Adrenal gland (tissue), 12 donors: ENCODE measurements around the gene ACAP3. TPM values are rescaled to one million over a fixed set of nuclear protein-coding genes. Genes with fewer than 3 reads are reported as not detected.

ENCODE experiments used
- DNase-seq, 7 donors: peaks; one replicate each; pipeline ENCODE4 v3.0.0-alpha.2; 2019 to 2020
- H3K27ac ChIP-seq, 5 donors: fragments of 200-600 bp; sonication (generic) in 4 of 5; 1 replicate in 3 of 5; 2 replicates in 2 of 5; pipeline versions ENCODE4 v1.5.1 to v1.8.0; 2016 to 2020; ENCODE audit warnings: mild to moderate bottlenecking in 1 of 5
- H3K27me3 ChIP-seq: fragments of 200-600 bp; 2 replicates; pipeline ENCODE4 v1.8.0; 2021
- H3K36me3 ChIP-seq, 2 donors: fragments of 200-600 bp; replicated peaks in 1 of 2; 1 replicate in 1 of 2; 2 replicates in 1 of 2; pipeline versions ENCODE4 v1.5.1 to v1.8.0; 2018 to 2022
- H3K4me1 ChIP-seq, 2 donors: fragments of 200-600 bp; replicated peaks in 1 of 2; 1 replicate in 1 of 2; 2 replicates in 1 of 2; pipeline versions ENCODE4 v1.5.1 to v1.8.0; 2018 to 2021
- H3K4me3 ChIP-seq, 4 donors: fragments of 200-600 bp; sonication (generic) in 3 of 4; one replicate each; pipeline ENCODE4 v1.5.1; 2016 to 2018
- H3K9me3 ChIP-seq, 3 donors: fragments of 200-600 bp; sonication (generic) in 1 of 3; replicated peaks in 1 of 3; 1 replicate in 2 of 3; 2 replicates in 1 of 3; pipeline versions ENCODE4 v1.5.1 to v1.8.0; 2016 to 2021
- POLR2A ChIP-seq, 2 donors: fragments of 450-650 bp; IDR thresholded peaks; one replicate each; pipeline ENCODE4 v1.6.1; 2017; ENCODE audit warnings: antibody characterized with exemption in 2 of 2, mild to moderate bottlenecking in 2 of 2, moderate library complexity in 1 of 2
- whole genome bisulfite sequencing, 4 donors: extraction: QIAGEN DNeasy Blood & Tissue Kit in 2 of 4; methylation state at CpG; one replicate each; pipeline versions ENCODE4 v1.1.5 to v1.1.7; 2013 to 2017; 5-methylcytosine and 5-hydroxymethylcytosine counted together
- intact Hi-C, 2 donors: fragments of 100-400 bp; cut with DNase I; formaldehyde crosslinking; loops; one replicate each; pipeline versions ENCODE4 v1.14.1 to v1.15.0; 2022 to 2023
- polyA plus RNA-seq, 3 donors: library from polyadenylated mRNA; stranded (reverse); fragments of 200-250 nt in 2 of 3; fragments of 350-450 nt in 1 of 3; fragmentation: Illumina TruSeq in 1 of 3; extraction: RNeasy Lipid Tissue Mini Kit (QIAGEN cat#74804) in 1 of 3; gene quantifications; one replicate each; pipeline ENCODE4 v1.2.3, GENCODE V29; 2013 to 2014
- total RNA-seq, 9 donors: library from RNA; depleted of rRNA in 4 of 9; stranded (reverse); fragments of >200 nt in 4 of 9; fragments of 120-200 nt in 1 of 9; fragmentation: NEBNext Ultra II Directional in 1 of 9; extraction: Animal tissue kit (Norgen Biotek cat#: 25700) in 1 of 9; gene quantifications; one replicate each; pipeline versions ENCODE4 v1.1.0 to v1.2.4, GENCODE V29; 2013 to 2023
- TF ChIP-seq, protein P1 (sequence below), 6 experiments: fragments of 450-650 bp in 4 of 6; fragments of 200-600 bp in 2 of 6; sonication (generic) in 1 of 6; IDR thresholded peaks; 1 replicate in 5 of 6; 2 replicates in 1 of 6; pipeline versions ENCODE4 v1.5.1 to v1.8.0; 2016 to 2021; ENCODE audit warnings: antibody characterized with exemption in 6 of 6, mild to moderate bottlenecking in 2 of 6, moderate library complexity in 1 of 6
- donor health status: healthy with polysubstance abuse.
- donor health status: Bipolar disorder and iron deficiency.
- donor health status: DM: yes; HTN: yes; CAD: no.
- donor health status: DM: no; HTN: no; CAD: no.
- donor health status: DM: no; HTN: no; CAD: no.
- donor health status: DM: yes; HTN: yes; CAD: no.

ACAP3 gene
- total and polyA plus RNA-seq, 12 donors: 5.0 to 385 (median 40.8) TPM

DNA sequence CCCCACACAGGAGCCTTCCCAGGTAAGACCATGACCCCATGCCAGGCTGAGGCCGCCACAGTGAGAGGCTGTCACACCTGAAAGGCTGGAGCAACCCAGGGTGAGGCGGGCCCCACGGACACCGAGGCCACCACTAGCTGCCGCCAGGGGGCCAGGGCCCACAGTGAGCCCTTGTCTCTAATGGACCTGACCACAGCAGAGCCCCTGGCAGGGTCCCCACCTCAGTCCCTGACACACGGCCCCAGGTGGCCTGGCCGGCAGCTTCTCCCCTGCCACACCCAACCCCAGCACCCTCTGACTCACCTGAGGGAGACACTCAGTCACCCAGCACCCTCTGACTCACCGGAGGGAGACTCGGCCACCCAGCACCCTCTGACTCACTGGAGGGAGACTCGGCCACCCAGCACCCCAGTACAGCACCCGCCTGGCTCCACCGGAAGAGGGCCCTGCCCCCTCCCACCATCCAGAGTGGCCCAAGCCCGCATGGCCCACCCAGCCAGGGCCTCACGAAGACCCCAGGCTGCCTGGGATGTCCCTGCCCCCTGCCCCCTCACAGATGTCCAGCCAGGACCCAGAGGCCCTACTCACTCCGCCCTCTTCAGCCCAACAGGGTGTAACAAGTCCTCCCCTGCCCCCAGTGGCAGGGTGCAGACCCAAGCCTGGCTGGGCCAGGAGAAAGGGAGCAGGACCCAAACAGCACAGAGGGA is 37.1 kb upstream of the ACAP3 start:
- intact Hi-C loops: no loop called here
- TF ChIP-seq POLR2A (IDR thresholded peaks at IDR 0.05): no peak
- TF ChIP-seq, protein P1, sequence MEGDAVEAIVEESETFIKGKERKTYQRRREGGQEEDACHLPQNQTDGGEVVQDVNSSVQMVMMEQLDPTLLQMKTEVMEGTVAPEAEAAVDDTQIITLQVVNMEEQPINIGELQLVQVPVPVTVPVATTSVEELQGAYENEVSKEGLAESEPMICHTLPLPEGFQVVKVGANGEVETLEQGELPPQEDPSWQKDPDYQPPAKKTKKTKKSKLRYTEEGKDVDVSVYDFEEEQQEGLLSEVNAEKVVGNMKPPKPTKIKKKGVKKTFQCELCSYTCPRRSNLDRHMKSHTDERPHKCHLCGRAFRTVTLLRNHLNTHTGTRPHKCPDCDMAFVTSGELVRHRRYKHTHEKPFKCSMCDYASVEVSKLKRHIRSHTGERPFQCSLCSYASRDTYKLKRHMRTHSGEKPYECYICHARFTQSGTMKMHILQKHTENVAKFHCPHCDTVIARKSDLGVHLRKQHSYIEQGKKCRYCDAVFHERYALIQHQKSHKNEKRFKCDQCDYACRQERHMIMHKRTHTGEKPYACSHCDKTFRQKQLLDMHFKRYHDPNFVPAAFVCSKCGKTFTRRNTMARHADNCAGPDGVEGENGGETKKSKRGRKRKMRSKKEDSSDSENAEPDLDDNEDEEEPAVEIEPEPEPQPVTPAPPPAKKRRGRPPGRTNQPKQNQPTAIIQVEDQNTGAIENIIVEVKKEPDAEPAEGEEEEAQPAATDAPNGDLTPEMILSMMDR (IDR thresholded peaks at IDR 0.05): peak in 5 of 6 experiments; percentile 11 to 40 (median 35)
- no peak overlapping the region for H3K4me3 ChIP-seq
- H3K27me3 ChIP-seq: no peaks in the 10 kb centered on the region
- peaks cover 0 to 6% of the 10 kb centered on the region in 2 donors for H3K36me3 ChIP-seq
- peaks cover 36 to 43% of the 10 kb centered on the region in 2 donors for H3K4me1 ChIP-seq
- WGBS, 4 donors: 40 to 68% (median 51%) methylated on average over 1 to 15 of the region's 15 CpGs
- peak overlapping the region in 2 of 5 donors; percentile 13 to 95 for H3K27ac ChIP-seq
- peak in 5 of 7 donors; percentile 56 to 71 (median 64) for DNase-seq
- no peaks in the 10 kb centered on the region for H3K9me3 ChIP-seq

DNA sequence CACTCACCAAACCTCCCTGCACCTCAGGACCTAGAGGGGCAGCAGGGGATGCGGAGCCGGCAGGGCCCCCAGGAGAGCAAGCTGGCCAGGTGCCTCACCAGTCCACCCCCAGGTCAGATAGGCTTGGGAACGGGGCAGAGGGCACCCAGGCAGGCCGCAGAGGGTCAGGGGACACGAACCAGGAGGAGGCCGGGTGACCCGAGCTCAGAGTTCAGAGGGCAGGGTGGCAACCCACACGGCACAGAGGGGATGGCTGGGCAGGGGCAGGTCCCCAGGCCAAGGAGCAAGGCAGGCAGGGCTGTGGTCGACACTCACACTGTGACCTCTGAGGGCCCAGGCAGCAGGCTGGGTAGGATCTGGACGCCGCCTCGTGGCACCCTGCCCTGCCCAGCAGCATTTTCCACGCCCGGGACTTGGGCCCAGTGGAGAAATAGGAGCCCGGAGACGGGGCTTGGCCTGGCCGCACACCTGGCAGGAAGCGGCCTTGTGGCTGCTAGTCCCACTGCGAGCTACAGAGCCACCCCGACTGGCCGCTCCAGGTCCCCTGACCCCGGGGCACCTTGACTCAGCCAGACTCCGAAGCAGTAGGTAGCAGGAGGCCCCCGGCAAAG is 36.2 kb upstream of the ACAP3 start:
- peak overlapping the region in 1 of 5 donors; percentile 95 for H3K27ac ChIP-seq

DNA sequence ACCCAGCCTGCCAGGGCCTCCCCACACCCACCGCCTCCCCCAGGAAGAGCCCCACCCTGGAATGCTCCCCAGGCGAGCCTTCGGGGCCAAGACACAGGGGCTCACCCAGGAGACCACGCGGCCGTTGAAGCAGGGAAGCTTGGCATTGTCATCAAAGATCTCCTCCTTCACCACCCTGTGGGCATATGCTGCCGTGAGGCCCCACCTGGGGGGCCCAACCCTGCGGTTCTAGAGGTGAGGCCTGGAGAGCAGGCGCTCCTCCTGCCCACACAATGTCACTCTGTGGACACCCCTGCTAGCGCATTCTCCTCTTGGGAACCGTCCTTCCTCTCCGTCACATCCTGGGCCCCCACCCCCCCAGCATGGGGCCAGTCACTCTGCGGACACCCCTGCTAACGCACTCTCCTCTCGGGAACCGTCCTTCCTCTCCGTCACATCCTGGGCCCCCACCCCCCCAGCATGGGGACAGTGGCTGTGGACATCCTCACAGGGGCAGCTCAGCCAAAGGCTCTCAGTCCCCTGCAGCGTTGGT is 34.9 kb upstream of the ACAP3 start:
- intact Hi-C loops: no loop called here
- Histone ChIP-seq H3K36me3 (peaks cover 0 to 25% of the 10 kb centered on the region in 2 donors), H3K9me3 (no peaks in the 10 kb centered on the region), H3K27me3 (no peaks in the 10 kb centered on the region), H3K4me1 (peaks cover 29 to 36% of the 10 kb centered on the region in 2 donors), H3K4me3 (no peak overlapping the region), H3K27ac (no peak overlapping the region)
- 81 to 86% (median 84%) methylated on average over 10 to 18 of the region's 18 CpGs for WGBS, 4 donors
- TF ChIP-seq, protein P1 (IDR thresholded peaks at IDR 0.05): no peak
- TF ChIP-seq POLR2A (IDR thresholded peaks at IDR 0.05): no peak
- DNase-seq: no peak

More for the DNA sequence above, 36.2 kb upstream of the ACAP3 start:
- Histone ChIP-seq H3K4me3 (no peak overlapping the region), H3K4me1 (peaks cover 36 to 43% of the 10 kb centered on the region in 2 donors), H3K9me3 (no peaks in the 10 kb centered on the region), H3K36me3 (peaks cover 0 to 13% of the 10 kb centered on the region in 2 donors), H3K27me3 (no peaks in the 10 kb centered on the region)
- TF ChIP-seq, protein P1 (IDR thresholded peaks at IDR 0.05): no peak
- TF ChIP-seq POLR2A (IDR thresholded peaks at IDR 0.05): no peak
- intact Hi-C loops: no loop called here
- WGBS, 4 donors: 75 to 88% (median 78%) methylated on average over 8 to 24 of the region's 24 CpGs
- DNase-seq: no peak

DNA sequence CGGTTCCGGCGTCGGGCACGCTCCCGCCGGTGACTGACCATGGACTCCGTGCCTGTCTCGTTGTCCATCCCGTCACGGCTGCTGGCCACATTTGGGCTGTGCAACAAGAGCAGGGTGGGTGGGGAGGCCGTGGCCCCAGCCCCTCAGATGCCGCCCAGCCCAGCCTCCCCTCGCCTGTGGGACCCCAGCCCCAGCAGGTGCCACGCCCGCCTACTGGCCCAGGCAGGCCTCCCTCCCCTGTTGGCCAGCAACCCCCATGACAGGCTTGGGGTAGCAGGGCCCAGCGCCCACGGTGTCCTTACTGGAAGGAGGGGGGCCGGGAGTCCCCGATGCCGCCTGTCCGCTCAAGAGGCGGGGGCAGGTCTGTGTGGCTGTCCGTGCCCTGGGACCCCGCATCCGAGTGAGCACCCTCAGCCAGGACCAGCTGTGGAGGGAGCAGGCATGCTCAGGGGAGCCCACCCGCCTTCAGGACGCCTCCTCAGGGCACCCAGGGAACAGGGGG is 34.4 kb upstream of the ACAP3 start:
- peaks cover 0 to 25% of the 10 kb centered on the region in 2 donors for H3K36me3 ChIP-seq
- WGBS, 4 donors: 91 to 93% (median 91%) methylated on average over 12 to 28 of the region's 28 CpGs
- intact Hi-C loops: no loop called here

More for the DNA sequence above, 34.4 kb upstream of the ACAP3 start:
- Histone ChIP-seq H3K4me1 (peaks cover 24 to 31% of the 10 kb centered on the region in 2 donors), H3K4me3 (no peak overlapping the region), H3K9me3 (no peaks in the 10 kb centered on the region), H3K27me3 (no peaks in the 10 kb centered on the region), H3K27ac (no peak overlapping the region)
- no peak for DNase-seq
- TF ChIP-seq POLR2A (IDR thresholded peaks at IDR 0.05): no peak
- TF ChIP-seq, protein P1 (IDR thresholded peaks at IDR 0.05): no peak
